NCI-H774 (cell line): ENCODE measurements around the gene SNORC.

Experiments
- DNase-seq: peaks from one replicate; lab custom pipeline; 2025; lab: John Stamatoyannopoulos, UW

Gene SNORC

DNA sequence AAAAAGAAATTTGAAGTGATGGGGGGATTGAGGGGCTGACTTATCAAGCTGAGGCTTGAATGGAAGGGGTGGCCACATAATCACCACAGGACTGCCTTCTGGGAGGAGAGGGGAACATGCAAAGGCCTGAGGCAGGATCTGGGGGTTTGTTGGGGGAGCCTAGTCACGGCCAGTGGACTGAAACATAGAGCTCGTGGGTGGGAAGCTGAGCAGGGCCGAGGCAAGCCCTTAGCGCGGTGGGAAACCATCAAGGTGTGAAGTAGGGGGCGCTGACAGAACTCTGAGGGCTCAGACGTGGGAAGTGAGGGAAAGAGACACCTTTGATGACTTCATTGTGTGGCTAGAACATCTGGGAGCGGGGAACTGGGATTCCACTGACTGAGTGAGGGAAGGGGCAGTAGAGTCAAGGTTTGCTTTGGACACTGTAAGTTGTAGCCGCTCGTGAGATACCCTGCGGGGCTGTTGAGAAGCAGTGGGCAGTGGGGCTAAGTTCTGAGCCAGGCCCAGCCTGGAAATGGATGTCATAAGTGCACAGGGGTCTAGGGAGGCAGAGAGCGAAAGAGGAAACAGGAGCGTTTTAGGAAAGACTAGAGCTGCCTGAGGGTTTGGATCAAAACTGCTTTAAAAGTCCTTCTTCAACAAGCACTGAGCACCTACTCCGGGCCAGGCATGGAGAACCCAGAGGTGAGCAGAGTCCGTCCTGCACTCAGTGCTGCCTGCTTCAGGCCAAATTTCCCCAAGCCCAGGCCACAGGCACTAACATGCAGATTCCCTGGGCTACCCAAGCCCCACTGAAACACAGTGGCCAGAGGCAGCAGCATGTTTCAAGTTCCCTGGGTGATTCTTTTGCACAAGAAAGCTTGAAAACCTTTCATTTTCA, 686 bp upstream of the SNORC start:
- no peak for DNase-seq

DNA sequence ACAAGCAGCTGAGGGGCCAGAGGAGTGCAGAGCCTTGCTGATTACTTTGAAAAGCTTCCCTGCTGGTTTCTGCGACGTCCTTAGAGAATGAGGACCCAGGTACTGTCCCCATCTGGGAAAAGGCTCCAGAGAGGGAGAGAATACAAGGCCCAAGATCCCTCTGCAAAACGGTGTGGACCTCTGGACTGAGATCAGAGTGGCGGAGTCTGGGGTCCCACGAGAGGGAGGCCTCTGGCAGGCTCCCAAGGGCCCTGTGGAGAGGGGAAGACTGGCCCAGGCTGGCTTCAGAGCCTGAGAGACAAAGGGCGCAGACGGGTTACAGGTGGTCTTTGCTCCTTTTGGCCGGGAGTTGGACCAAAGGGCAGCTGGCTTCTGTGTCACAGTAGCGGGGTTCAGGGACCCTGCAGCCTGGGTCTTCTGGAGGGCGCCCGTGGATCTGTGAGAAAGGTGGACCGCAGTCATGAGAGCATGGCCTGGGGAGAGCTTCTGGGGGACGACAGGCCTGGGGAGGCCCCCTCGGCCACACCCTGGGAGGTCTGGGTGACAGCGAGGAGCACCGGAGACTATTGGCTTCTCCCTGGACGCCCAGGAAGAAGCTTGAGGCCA, 805 bp downstream of the SNORC start:
- DNase-seq = no peak

DNA sequence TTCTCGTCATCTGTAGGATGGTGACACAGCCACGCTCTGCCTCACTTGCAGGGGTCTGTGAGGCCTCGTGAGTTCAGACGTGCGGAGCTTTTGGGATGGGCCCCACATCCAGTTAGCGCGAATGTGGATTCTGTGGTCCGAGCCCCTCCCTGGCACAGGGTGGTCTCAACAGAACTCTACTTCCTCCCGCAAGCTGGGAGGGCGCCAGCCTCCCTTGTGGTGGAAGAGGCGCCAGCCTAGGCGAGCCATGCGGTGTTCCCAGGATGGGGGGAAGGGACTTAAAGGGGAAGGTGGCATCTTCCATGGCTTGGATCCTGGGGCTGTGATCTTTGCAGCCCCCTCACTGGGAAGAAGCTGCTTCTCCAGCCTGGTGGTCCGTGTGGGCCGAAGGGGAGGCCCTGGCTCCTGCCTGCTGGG, 1.4 kb downstream of the SNORC start:
- no peak for DNase-seq

DNA sequence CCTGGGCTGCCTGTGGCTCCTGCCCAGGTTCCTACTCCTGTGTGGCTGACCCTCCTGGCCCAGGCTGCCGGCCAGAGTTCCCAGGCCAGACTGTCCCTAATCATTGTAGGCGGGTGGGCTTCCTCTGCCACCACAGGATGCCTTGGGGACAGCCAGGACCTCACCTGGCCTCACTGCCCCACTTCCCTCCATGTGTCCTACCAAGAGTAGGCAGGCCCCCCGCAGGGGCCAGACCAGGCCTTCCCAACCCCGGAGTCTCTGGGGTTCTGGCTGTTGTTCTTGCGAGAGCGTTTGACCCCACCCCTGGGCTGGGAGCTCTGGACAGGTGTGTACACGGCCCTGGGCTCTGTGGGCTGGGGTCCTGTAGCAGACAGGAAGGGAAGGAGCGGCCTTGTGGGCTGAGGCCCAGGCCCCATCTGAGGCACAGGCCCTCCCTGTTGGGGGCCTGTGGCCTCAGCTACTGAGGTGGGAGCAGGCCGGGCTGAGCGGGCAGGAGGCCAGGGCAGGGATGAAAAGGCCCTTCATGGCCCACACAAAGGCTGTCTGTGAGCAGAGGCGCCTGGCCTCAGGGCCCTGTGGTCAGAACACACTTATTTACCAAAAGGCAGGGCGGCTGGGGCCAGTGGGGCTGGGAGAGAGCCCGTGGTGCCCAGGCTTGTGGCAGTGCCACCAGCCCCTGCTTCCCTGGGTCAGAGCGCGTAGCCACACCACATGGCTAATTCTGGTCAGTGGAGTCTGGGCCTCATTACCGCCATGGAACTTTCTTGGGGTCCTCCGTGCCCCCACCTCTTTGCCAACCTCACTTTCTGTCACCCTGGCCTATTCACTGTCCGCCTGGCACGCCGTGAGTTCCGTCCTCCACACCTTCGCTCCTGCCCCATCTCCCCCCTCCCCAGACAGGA, 2.0 kb downstream of the SNORC start:
- DNase-seq = no peak

DNA sequence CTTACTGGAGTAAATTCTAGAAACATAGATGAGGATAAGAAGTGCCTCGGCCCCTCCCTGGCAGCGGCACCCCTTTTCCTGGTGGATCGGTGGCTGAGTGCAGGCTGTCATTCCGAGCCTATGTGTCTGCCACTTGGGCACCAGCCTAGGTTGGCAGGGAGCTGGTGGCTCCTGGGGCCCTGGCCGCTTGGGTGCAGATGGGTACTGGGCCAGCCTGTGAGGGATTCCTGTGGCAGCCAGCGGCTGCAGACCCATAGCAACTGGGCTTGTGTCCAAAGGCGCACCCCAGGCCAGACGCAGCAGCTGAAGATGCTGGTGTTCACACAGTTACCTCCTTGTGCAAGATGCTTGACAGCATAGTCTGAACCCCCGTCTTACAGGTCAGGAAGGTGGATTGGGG, 2.8 kb downstream of the SNORC start:
- DNase-seq = no peak

DNA sequence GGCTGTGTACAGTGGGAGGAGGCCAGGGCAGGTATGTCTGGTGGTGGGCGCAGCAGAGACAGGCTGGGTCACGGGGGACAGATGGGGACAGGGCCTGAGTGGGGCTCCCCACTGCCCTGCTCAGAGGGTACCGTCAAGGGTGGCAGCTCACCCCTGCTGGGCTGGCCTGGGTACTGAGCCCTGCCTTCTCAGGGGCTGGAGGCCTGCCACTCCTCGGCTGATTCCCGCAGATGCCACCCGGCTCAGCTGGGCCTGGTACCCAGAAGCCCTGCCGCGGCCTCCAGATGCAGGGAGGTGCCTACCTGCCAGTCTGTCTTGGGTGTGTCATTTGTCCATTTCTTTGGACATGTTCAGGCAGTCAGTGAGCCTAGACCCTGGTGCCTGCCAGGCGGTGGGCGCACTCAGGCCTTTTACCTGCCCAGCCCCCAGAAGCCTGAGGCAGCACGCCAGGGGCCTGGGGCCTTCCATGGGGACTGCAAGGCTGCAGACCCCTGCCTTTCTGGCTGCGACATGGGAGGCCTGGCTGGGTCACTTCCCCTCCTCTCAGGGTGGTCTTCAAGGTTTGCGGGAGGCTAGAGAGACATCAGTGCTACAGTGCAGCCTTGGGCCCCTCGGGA, 3.3 kb downstream of the SNORC start:
- DNase-seq = no peak

DNA sequence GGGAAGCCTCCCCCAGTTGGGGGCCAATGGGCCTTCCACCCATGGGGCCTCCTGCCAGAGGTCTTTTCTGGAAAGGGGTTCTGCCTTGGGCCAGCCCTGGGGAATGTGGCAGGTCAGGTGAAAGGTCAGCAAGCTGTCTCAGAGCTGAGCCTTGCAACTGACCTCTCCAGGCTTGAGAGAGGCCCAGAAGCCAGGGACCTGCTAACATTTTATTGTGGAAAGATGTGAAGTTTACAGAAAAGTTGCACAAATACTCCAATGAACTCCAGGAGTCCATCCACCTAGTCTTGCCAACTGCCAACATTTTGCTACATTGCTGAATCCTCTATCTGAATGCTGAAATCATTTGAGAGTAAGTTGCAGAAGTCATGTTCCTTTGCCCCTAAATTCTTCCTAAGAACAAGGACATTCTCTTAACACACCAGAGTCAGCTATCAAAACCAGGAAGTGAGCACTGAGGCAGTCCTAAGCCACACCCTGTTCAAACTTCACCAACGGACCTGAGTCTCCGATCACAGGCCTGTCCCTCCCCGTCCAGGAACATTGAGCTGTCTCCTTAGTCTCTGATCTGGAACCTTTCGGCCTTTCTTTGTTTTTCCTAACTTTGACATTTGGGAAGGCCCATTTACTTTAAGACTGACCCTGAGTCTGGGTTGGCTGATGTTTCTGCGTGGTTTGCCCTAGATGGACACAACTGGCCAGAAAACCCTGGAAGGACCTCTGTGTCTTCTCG, 4.0 kb downstream of the SNORC start:
- DNase-seq = no peak

DNA sequence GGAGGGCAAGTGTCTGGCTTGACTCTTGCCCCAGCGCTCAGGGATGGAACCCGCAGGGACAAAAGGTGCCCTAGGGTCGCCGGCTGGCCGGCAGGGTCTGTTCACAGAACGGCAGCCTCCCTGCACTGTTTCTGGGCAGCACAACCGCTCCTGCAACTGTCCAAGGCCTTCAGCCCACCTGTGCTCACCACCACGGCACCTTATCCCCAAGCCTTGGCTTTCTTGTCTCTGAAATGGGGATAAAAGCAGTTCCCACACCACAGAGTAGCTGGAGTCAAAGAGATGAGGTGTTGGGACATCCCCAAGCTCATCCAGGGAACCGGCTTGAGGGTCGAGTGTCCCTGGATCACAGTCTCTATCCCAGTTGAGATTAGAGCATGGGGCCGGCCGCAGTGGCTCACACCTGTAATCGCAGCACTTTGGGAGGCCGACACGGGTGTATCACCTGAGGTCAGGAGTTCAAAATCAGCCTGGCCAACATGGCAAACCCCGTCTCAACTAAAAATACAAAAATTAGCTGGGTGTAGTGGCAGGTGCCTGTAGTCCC, 4.7 kb downstream of the SNORC start:
- no peak for DNase-seq

DNA sequence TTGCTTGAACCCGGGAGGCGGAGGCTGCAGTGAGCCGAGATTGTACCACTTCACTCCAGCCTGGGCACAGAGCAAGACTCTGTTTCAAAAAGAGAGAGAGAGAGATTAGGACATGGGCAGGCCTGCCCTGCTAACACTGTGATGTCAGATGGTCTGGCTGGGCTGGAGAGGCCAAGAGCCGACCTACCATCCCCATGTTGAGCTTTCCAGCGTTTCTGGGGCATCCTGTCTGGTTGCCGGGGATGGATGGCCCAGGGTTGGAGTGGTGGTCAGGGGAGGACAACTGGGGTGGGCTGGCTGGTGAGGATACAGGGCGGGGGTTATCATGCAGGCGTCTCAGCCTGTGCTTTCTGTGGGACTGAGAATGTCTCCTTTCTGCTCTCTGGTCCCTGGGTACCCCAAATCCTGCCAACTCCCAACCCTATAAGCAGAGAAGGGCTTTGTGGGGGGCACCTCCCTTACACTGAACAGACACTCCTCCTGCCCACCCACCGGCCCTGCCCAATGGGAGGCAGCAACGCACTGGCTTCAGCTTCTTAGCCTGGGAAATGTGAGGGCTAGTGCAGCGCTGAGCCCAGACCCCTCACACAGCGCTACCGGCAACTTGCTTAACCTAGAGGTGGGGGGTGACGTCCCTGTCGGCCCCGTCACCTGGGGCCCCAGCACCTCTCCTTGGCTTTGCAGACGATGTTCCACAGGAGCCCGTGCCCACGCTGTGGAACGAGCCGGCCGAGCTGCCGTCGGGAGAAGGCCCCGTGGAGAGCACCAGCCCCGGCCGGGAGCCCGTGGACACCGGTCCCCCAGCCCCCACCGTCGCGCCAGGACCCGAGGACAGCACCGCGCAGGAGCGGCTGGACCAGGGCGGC, 5.4 kb downstream of the SNORC start:
- no peak for DNase-seq

DNA sequence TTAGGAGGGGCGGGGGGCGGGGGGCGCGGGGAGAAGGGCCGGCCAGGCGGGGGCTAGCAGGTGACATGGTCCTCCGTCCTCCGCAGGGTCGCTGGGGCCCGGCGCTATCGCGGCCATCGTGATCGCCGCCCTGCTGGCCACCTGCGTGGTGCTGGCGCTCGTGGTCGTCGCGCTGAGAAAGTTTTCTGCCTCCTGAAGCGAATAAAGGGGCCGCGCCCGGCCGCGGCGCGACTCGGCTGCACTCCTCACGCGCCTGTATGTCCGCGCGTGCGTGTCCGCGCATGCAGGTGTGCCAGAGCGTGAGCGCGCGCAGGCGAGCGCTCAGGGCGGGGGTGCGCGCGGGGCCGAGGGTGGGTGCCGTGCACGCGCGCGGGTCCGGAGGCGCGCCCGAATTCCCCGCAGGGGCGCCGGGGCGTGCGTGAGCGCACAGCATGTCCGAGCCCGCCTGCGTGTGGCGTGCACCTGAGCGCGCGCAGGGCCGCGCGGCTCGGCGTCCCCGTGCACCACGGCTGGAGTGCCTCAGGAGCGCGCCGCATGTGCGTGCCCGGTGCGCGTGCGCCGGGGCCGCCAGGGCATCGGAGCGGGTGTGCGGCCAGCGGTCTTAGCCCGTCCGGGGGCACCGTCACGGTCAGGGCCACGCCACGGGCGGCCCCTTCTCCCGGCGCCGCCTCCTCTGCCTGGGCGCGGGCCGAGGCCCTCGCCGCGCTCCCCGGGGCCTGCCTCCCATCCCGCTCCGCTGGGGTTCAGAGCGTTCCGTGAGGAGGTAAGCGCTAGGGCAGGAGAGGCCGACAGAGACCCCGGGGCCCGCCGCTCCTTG, 6.3 kb downstream of the SNORC start:
- peak; percentile 68 for DNase-seq

DNA sequence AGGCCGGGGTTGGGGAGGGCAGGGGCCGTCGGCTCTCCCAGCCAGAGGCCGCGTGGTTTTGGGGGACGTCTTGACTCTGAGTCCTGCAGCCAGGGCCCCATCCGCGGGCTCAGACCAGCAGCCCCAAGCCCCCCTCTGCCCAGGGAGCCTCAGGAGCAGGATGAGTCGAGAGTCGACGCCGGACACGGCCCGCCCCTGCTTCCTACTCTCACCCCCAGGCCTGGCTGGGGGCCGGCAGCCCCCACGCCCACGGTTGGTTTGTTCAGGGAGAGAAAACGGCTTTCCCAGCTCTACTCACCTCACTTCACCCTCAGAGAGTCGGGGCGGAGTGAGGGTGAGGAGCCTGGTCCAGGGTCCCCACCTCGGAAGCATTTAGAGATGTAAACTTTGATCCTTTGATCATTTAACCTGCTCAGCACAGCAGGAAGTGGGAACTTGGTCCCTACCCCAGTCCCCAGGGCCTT, 6.9 kb downstream of the SNORC start:
- DNase-seq = no peak

DNA sequence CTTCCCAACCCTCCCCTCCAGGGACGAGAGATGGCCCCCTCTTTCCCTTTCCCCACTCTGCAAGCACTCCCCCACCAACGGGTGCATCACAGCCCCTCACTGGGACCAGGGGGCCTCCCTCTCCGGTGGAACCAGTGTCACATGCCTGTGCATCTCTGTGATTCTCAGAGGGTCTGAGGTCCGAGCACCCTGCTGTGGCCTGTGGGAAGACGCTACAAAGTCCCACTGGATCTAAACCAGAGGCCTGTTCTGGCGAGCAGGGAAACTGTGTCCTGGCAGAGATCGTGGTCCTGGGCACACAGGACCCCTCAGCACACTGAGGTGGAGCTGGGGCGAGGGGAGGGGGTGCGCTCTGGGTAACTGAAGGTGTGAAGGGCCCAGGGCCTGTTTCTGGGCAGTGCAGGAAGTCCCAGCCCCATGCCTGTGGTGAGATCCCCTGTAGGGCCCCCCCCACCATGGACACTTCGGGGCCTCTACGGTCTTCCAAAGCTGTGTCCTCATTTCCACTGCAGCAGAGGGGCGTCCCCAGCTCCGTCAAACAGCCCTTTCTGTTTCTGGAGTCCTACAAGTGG, 8.0 kb downstream of the SNORC start:
- DNase-seq = no peak

DNA sequence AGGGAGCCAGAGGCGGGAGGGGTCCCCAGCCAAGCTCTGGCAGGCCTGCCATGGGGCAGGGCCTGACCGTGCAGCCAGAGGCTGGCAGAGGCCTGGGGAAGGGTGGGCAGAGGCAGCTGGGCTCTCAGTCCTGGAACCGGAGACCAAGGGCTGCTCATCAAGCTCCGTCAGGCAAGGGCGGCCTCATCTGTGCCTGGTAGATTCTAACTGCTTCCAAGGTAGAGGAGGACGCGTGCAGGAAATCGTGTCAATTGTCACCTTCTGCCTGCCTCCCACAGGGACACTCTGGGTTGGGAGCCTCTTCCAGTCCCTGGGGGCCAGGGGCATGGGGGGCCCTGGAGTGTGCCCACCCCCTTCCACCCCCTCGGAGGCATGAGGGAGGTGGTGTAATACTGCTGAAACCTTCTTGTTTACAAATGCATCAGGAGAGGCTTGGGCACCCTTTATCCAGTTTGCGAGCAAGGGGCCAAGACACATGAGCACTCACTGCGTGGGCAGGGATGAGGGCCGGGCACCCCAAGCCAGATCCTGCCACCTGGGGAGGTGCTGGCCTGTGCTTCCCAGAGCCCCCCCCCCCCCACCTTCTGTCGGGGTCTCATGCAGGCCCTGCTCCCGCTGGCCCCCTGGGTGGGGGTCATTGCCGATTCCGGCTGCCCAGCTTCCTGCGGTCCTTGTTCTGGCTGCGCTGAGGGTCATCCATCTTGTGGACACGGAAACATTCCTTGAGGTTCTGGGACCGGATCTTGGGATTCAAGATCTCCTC, 9.0 kb downstream of the SNORC start:
- no peak for DNase-seq

DNA sequence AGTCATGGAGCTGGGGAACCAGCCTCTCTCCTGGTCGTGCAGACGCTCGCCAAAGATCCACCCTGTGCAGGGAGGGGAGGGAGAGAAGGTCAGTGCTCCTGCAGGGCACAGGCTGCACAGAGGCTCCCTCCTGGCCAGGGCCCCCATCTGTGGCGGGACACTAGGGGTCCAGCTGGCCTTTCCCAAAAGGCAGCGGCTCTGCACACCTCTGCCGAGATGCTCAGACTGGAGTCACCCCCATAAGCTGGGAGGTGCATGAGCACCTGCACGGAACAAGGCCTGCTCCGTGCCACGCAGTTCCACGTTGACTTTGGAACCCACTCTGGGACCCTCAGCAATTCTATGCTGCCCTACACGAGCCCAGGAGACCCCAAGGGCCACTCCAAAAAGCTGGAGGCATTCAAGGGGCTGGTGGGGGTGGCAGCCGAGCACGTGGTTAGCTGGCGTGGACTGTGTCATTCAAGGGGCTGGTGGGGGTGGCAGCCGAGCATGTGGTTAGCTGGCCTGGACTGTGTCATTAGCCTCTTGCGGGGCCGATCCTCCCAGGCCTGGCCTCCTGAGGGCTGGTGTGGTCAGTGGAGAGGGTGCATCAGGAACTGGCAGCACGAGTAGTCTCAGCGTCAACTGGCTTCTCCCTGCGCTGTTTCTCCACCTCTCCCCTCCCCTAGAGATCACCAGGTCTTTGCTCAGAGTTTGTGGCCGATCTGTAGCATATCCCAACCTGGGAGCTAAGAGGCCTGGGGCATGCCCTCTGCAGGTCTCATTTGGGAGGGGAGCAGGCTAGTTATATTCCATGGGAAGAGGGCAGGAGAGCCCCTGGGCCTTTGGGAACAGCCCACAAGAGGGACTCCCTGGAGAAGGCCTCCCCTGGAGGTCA, 9.8 kb downstream of the SNORC start:
- DNase-seq = no peak

DNA sequence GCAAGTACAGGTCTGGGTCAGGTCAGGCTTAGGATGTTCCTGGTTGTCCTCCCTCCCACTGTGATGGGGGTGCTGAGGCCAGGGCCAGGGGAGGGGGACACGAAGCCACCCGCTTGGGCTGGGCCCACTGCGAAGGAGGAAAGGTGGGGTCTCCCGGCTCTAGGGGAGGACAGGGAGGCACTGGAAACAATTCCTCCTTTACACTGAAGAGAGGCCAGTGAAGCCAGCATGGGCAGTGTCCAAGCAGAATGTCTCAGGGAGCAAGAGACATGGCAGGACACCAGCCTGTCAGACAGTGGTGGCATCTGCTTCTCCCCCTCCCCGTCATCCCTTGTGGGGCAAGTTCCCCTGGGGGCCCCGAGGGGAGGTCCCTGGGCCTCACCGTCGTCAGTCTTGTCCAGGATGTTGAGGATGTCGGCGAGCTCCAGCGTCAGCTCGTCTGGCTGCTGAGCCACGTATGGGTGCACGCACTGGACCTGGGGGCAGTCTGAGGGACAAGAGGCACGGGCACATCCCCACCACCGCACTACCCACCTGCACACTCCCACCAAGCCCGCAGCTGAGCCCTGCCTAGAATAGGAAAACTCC, 10.8 kb downstream of the SNORC start:
- DNase-seq = no peak

DNA sequence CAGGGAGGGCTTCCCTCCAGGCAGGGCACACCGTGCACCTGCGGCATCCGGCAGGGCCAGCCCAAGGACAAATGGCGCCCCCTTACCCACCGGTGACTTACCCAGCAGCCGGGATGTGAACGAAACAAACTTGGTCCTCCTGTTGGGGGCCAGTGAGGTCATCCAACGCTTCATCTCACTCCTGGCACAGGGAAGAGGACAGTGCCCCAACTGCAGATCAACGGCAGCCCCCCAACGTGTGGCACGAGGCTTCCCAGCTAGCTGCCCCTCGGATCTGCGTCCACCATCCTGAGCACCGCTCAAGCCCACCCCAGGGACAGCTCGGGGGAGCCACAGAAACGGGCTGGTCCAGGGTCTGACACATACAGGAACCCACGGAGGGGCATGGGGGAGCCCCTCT, 12.0 kb downstream of the SNORC start:
- no peak for DNase-seq
